ENCODE data around the gene STK35. TPM values are rescaled to one million over a fixed set of nuclear protein-coding genes. Genes with fewer than 3 reads are reported as not detected.

The STK35 gene
- 13.0 TPM for total RNA-seq
- long read RNA-seq, partial matches to known transcripts, result 1 of 17 reads
- long read RNA-seq, other reads (novel, unspliced or antisense), result 16 of 17 reads

DNA sequence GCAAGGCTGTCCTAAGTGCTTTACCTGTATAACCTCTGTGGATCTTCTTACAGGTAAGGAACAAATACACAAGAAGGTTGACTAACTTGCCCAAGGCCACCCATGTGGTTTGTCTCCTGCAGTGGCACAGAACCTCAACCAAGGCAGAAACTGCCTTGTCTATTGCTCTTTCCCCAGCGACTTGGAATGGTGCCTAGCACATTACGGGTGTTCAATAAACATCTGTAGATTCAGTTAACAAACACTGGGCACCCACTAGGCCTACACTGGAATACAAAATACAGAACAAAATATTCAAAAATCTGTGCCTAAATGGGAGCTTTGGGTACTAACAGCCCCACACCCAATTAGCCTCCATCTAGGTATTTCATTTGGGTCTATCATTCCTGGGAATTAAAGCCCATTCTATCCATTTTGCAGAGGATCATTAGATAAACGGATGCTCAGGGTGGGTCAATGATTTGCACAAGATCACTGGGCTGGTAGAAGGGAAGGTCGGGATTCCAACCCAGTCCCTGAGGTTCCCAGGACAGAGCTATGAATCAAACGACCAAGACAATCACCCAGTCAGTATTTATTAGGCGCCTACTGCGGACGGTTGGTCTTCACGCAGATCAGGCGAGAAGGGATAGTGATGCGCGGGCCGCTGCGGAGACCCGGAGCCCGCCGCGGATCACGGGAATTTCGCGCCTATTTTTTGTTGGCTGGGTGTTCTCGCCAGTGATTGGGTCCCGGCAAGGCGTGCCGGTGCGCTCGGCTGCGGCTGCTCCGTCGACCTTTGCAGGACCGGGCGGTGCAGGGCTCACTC is at the start of gene STK35:
Gene STK35 (plus strand): TSS at position 771 of the 808 bp plus-strand sequence. CDS start 55 bp downstream, outside the sequence.
- peaks cover 27% of the 10 kb centered on the region for H3K4me1 ChIP-seq
- intact Hi-C loops (cut with DNase I), result no loop called here
- no peaks in the 10 kb centered on the region for H3K36me3 ChIP-seq
- peak within 1 kb of the TSS; percentile 100 for H3K27ac ChIP-seq
- DNase-seq (no peak), ATAC-seq (peak; percentile 75)
- TF ChIP-seq, protein P1, sequence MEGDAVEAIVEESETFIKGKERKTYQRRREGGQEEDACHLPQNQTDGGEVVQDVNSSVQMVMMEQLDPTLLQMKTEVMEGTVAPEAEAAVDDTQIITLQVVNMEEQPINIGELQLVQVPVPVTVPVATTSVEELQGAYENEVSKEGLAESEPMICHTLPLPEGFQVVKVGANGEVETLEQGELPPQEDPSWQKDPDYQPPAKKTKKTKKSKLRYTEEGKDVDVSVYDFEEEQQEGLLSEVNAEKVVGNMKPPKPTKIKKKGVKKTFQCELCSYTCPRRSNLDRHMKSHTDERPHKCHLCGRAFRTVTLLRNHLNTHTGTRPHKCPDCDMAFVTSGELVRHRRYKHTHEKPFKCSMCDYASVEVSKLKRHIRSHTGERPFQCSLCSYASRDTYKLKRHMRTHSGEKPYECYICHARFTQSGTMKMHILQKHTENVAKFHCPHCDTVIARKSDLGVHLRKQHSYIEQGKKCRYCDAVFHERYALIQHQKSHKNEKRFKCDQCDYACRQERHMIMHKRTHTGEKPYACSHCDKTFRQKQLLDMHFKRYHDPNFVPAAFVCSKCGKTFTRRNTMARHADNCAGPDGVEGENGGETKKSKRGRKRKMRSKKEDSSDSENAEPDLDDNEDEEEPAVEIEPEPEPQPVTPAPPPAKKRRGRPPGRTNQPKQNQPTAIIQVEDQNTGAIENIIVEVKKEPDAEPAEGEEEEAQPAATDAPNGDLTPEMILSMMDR (IDR thresholded peaks at IDR 0.05), result no peak
- peaks cover under 1% of the 10 kb centered on the region for H3K27me3 ChIP-seq
- H3K9me3 ChIP-seq, result no peaks in the 10 kb centered on the region
- peak within 1 kb of the TSS; percentile 88 for H3K4me3 ChIP-seq

DNA sequence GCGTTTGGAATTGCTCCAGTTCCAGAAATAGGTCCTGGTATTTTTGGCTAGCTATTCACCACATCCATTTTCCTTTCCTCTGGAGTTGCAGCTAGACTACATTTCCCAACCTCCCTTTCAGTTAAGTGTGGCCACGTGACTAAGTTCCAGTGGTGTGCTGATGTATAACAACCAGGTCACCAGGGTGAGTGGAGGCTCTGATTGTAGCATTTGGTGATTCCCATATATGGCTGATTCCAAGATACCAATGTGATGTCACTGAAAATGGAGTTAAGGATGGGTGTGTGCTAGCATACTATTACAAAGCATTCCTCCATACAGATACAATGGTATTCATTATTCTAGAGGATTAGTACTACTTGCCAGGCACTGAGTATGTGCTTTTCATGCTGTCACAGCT is 49.7 kb upstream of the STK35 start:
- intact Hi-C loops (cut with DNase I), result no loop called here
- TF ChIP-seq, protein P1 (IDR thresholded peaks at IDR 0.05), result no peak
- DNase-seq (no peak), ATAC-seq (no peak)
- Histone ChIP-seq H3K36me3 (no peaks in the 10 kb centered on the region), H3K4me1 (no peaks in the 10 kb centered on the region), H3K27ac (no peak overlapping the region), H3K27me3 (peaks cover 40% of the 10 kb centered on the region), H3K4me3 (no peak overlapping the region), H3K9me3 (no peaks in the 10 kb centered on the region)

- TF ChIP-seq, protein P1 (IDR thresholded peaks at IDR 0.05), result no peak
- H3K27ac ChIP-seq, result no peak overlapping the region
- no peak for DNase-seq
- no peaks in the 10 kb centered on the region for H3K9me3 ChIP-seq
- H3K27me3 ChIP-seq, result peaks cover 43% of the 10 kb centered on the region
- no peaks in the 10 kb centered on the region for H3K4me1 ChIP-seq
- no peak for ATAC-seq
- intact Hi-C loops (cut with DNase I), result no loop called here
- no peaks in the 10 kb centered on the region for H3K36me3 ChIP-seq
- H3K4me3 ChIP-seq, result no peak overlapping the region
Observed at GRCh38 chr20:2052741-2053140, 48.9 kb upstream of the STK35 start.

DNA sequence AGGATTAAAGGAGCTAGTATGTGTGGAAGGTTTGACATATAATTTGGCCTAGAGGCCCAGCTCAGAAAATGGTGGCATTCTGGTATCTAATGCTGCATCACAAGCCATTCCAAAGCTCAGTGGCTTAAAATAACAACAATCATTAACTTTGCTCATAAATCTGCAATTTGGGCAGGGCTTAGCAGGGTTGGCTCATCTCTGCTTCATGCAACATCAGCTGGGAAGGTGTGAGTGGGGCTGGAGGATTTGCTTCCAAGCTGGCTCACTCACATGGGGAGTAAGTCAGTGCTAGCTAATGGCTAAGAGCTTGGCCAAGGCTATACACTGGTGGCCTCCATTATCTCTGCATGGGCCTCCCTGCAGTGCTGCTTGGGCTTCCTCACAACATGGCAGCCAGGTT is 48.0 kb upstream of the STK35 start:
- H3K27ac ChIP-seq, result no peak overlapping the region
- ATAC-seq, result no peak
- TF ChIP-seq, protein P1 (IDR thresholded peaks at IDR 0.05), result no peak
- peaks cover 43% of the 10 kb centered on the region for H3K27me3 ChIP-seq
- no peak for DNase-seq
- no peaks in the 10 kb centered on the region for H3K9me3 ChIP-seq
- H3K4me3 ChIP-seq, result no peak overlapping the region
- intact Hi-C loops (cut with DNase I), result no loop called here
- no peaks in the 10 kb centered on the region for H3K4me1 ChIP-seq
- H3K36me3 ChIP-seq, result no peaks in the 10 kb centered on the region

DNA sequence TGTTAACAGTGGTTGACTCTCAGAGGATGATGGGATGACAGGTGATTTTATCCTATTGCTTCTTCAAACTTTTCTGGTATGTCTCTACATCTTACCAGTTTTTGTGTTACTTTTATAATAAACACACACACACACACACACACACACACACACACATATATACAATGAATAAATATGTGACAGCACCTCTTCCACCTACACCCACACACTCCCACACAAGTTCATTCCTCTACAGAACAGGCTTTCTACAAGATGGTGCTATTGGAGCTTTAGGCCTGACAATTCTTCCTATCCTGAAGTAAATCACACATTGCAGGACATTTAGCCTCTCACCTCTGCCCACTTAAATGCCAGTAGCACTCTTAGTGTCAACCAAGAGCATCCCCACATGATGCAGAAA is 46.7 kb upstream of the STK35 start:
- TF ChIP-seq, protein P1 (IDR thresholded peaks at IDR 0.05), result no peak
- H3K27ac ChIP-seq, result no peak overlapping the region
- peaks cover 42% of the 10 kb centered on the region for H3K27me3 ChIP-seq
- no peaks in the 10 kb centered on the region for H3K9me3 ChIP-seq
- no peak overlapping the region for H3K4me3 ChIP-seq
- H3K36me3 ChIP-seq, result no peaks in the 10 kb centered on the region
- ATAC-seq, result no peak
- intact Hi-C loops (cut with DNase I), result no loop called here
- no peak for DNase-seq
- no peaks in the 10 kb centered on the region for H3K4me1 ChIP-seq
